Measurements from ENCODE around the gene AMDHD2.

DNA sequence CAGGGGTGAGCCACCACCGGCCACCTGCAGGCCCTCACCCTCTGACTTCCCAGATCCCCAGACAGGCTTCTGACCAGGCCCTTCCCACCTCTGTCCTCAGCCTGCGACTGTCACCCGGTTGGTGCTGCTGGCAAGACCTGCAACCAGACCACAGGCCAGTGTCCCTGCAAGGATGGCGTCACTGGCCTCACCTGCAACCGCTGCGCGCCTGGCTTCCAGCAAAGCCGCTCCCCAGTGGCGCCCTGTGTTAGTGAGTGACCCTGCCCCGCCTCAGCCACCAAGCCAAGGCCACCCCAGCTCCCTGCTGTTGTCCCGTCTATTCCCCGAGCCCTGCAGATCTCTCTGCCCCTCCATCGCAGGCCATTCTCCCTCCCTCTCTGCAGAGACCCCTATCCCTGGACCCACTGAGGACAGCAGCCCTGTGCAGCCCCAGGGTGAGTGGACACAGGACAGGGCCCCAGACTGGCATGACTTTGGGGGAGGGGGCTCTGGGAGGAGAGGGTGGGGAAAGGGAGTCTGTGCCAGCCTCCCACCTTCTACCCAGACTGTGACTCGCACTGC lies 47.2 kb upstream of the AMDHD2 start:
- TF ChIP-seq, protein P1, sequence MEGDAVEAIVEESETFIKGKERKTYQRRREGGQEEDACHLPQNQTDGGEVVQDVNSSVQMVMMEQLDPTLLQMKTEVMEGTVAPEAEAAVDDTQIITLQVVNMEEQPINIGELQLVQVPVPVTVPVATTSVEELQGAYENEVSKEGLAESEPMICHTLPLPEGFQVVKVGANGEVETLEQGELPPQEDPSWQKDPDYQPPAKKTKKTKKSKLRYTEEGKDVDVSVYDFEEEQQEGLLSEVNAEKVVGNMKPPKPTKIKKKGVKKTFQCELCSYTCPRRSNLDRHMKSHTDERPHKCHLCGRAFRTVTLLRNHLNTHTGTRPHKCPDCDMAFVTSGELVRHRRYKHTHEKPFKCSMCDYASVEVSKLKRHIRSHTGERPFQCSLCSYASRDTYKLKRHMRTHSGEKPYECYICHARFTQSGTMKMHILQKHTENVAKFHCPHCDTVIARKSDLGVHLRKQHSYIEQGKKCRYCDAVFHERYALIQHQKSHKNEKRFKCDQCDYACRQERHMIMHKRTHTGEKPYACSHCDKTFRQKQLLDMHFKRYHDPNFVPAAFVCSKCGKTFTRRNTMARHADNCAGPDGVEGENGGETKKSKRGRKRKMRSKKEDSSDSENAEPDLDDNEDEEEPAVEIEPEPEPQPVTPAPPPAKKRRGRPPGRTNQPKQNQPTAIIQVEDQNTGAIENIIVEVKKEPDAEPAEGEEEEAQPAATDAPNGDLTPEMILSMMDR (IDR thresholded peaks at IDR 0.05): no peak
- TF ChIP-seq POLR2A (IDR thresholded peaks at IDR 0.05) (no peak), POLR2AphosphoS5 (IDR thresholded peaks at IDR 0.05) (no peak)
